Vagina (tissue), 2 donors: ENCODE measurements around the gene SLC39A7.

Experiments
- POLR2A ChIP-seq, 2 donors: fragments of 450-650 bp; IDR thresholded peaks; one replicate each; pipeline ENCODE4 v1.6.1; 2017; ENCODE audit warnings: antibody characterized with exemption in 2 of 2, mild to moderate bottlenecking in 2 of 2, moderate library complexity in 2 of 2
- POLR2AphosphoS5 ChIP-seq, 2 donors: sonication (generic); formaldehyde crosslinking; IDR thresholded peaks; one replicate each; pipeline ENCODE4 v1.9.0; 2017; ENCODE audit warnings: antibody characterized with exemption in 2 of 2, mild to moderate bottlenecking in 2 of 2, low read depth in 1 of 2; ENCODE audit not compliant: insufficient read depth in 1 of 2
- TF ChIP-seq, protein P1 (sequence below), 3 experiments: fragments of 450-650 bp in 2 of 3; fragments of 200-600 bp in 1 of 3; sonication (generic) in 1 of 3; IDR thresholded peaks; one replicate each; pipeline ENCODE4 v1.5.1; 2017 to 2019; ENCODE audit warnings: antibody characterized with exemption in 3 of 3, mild to moderate bottlenecking in 2 of 3, moderate library complexity in 2 of 3

DNA sequence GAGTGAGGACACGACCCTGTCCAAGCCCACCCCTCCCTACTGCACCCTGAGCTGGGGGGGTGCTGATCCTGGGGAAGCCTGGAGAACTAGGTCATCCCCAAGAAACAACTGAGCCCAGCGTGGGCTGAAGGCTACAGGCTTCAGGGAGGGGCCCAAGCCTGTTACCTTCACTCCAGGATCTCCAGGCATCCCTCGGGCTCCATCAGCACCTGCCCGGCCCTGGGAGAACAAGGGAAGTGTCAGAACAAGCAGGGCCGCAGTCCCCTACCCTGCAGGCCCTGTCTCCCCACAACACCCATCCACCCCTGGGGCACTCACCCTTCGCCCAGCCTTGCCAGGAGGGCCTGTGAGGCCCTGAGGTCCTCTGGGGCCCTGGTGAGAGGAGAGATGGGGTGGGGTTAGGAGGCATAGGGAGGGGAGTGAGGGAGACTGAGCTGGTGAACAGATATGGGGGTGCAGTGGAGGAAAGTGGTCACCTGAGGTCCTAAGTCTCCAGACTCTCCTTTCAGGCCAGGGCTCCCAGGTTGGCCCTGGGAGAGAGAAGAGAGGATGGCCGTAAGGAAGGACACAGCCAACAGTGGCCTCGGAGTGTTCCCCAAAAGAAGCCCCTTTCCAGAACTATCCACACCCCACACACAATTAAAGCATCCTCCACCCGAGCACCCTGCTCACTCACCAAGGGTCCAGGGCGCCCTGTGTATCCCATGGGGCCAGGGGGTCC, 21.8 kb upstream of the SLC39A7 start:
- TF ChIP-seq, protein P1, sequence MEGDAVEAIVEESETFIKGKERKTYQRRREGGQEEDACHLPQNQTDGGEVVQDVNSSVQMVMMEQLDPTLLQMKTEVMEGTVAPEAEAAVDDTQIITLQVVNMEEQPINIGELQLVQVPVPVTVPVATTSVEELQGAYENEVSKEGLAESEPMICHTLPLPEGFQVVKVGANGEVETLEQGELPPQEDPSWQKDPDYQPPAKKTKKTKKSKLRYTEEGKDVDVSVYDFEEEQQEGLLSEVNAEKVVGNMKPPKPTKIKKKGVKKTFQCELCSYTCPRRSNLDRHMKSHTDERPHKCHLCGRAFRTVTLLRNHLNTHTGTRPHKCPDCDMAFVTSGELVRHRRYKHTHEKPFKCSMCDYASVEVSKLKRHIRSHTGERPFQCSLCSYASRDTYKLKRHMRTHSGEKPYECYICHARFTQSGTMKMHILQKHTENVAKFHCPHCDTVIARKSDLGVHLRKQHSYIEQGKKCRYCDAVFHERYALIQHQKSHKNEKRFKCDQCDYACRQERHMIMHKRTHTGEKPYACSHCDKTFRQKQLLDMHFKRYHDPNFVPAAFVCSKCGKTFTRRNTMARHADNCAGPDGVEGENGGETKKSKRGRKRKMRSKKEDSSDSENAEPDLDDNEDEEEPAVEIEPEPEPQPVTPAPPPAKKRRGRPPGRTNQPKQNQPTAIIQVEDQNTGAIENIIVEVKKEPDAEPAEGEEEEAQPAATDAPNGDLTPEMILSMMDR (IDR thresholded peaks at IDR 0.05), result no peak
- TF ChIP-seq POLR2A (IDR thresholded peaks at IDR 0.05) (no peak), POLR2AphosphoS5 (IDR thresholded peaks at IDR 0.05; ENCODE audit: insufficient read depth in 1 of 2, low read depth in 1 of 2) (no peak)
